ENCODE measurements around the gene KIFC1.

KIFC1 gene

DNA sequence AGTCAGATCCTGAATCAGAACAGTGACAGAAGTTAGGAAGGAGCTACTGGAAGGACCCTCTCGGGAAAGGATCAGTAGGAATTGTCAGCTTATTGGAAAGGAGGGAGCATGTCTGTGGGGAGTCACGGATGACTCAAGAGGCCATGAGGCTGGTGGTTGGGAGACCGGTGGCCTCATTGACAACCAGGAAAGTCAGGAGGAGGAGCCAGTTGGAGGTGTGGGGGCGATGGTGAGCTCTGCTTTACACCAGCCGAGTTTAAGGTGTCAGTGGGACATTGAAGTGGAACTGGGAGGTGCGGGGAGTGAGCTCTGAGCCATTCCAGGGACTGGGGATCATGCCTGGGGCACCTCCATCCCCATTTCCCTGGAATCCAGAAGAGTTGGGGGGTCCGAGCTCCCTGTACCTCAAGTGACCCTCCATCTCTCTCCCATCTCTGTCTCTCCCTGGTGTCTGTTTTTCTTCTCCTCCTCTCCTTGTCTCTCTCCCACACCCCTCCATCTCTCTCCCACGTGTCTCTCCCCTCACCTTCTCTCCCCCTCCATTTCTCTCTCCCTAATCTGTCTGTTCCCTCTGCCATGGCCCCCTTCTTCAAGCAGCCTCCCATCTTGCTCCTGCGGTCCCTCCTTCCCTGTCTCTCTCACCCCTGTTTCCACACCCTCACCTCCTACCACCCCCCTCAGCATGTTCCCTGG is 48.5 kb downstream of the KIFC1 start:
- in situ Hi-C loops (cut with HindIII; ENCODE audit: low sequenced_read_pairs), result no loop called here

DNA sequence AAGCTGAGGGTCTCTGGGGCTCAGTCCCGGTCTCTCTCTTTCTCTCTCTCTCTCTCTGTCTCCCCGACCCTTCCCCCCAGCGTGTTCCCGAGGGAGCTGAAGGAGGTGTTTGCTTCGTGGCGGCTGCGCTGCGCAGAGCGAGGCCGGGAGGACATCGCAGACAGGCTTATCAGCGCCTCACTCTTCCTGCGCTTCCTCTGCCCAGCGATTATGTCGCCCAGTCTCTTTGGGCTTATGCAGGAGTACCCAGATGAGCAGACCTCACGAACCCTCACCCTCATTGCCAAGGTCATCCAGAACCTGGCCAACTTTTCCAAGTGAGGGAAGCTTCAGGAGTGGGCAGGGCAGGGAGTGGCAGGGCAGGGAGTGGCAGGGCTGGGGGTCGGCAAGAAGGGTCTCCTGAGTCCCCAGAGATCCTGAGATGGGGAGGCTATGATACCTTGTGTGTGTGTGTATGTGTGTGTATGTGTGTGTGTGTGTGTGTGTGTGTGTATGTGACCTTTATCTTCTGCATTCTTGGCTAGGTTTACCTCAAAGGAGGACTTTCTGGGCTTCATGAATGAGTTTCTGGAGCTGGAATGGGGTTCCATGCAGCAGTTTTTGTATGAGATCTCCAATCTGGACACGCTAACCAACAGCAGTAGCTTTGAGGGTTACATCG is 49.2 kb downstream of the KIFC1 start:
- in situ Hi-C loops (cut with HindIII; ENCODE audit: low sequenced_read_pairs), result no loop called here

DNA sequence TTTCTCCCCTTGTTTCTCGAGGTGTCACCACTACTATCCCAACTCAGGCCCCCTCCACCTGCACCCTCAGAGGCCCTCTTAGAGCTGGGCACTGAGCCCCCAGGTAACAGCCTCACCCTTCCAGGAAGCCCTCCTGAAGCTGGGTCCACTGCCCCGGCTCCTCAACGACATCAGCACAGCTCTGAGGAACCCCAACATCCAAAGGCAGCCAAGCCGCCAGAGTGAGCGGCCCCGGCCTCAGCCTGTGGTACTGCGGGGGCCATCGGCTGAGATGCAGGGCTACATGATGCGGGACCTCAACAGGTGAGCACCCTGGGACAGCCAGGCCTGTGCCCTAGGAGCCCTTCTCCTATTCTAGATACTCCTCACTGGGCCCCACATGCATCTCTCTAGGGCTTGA is 49.8 kb downstream of the KIFC1 start:
- in situ Hi-C loops (cut with HindIII; ENCODE audit: low sequenced_read_pairs), result no loop called here

DNA sequence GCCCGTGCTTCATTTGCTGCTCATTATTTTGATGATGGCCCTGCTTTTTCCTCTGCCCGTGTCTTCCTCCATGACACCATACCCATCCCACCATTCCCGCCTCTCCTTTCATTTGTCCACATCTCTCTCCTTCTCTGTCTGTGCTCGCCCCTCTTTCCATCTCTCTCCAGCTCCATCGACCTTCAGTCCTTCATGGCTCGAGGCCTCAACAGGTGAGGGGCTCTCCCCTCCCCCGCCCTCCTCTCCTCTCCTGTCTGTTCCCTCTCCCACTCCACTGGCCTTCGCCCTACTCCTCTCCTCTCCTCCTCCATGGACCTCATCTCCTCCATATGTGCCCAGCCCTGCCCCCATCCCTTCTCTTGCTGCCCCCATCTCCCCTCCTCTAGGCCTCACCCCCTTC is 50.7 kb downstream of the KIFC1 start:
- in situ Hi-C loops (cut with HindIII; ENCODE audit: low sequenced_read_pairs), result no loop called here

DNA sequence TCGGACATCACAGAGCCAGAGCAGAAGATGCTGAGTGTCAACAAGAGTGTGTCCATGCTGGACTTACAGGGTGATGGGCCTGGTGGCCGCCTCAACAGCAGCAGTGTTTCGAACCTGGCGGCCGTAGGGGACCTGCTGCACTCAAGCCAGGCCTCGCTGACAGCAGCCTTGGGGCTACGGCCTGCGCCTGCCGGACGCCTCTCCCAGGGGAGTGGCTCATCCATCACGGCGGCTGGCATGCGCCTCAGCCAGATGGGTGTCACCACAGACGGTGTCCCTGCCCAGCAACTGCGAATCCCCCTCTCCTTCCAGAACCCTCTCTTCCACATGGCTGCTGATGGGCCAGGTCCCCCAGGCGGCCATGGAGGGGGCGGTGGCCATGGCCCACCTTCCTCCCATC is 51.4 kb downstream of the KIFC1 start:
- in situ Hi-C loops (cut with HindIII; ENCODE audit: low sequenced_read_pairs), result no loop called here

DNA sequence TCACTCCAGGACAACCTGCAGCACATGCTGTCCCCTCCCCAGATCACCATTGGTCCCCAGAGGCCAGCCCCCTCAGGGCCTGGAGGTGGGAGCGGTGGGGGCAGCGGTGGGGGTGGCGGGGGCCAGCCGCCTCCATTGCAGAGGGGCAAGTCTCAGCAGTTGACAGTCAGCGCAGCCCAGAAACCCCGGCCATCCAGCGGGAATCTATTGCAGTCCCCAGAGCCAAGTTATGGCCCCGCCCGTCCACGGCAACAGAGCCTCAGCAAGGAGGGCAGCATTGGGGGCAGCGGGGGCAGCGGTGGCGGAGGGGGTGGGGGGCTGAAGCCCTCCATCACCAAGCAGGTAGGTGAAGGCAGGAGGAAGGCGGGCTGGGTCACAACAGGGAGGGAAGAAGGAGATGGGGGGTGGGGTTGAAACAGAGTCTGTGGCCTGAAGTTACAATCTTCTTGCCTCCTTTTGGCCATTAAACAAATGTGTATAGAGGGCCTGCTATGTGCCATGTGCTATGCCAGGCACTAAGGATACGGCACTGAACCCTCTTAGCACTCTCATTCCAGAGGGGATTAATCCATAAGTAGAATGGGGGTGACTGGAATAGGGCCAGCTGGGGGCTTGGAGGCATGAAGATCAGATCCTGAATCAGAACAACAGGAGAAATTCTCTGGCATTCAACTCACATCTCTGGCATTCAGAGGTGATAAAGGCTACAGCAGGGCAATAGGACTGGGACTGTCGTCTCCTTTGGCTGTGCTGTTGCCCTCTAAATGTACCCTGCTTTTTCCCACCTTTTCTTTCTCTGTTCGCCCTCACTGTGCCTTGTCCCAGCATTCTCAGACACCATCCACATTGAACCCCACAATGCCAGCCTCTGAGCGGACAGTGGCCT is 52.2 kb downstream of the KIFC1 start:
- in situ Hi-C loops (cut with HindIII; ENCODE audit: low sequenced_read_pairs), result no loop called here

DNA sequence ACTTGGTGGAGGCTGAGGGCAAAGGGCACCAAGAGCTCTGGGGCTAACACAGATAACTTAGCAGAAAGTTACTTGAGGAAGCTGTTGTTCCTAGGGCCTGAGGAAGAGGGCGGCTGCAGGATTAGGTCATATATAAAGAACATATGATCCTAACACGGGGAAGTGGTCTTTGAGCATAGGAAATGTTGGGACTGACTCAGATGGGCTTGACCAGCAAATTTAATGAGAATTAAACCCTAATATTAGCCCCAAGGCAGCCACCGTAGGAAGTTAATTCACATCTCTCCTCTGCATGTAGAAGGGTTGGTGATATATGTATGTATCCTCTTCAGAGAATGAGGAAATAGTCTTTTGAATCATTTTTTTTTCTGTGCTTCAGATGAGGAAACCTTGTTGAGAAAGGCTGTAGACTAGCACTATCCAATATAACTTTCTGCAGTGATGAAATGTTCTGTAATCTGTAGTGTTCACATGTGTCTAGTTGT is 53.5 kb downstream of the KIFC1 start:
- in situ Hi-C loops (cut with HindIII; ENCODE audit: low sequenced_read_pairs), result no loop called here

DNA sequence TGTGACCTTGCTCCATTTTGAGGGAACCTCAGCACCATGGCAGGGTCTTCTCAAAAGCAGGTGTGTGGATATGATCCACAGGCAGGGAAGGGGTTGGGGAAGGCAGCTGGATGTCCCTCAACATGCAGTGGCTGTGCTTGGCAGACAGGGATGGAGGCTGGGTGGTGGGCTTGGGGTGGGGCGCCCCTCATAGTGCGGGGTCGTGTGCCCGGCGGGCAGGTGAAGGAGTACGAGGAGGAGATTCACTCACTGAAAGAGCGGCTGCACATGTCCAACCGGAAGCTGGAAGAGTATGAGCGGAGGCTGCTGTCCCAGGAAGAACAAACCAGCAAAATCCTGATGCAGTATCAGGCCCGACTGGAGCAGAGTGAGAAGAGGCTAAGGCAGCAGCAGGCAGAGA is 54.7 kb downstream of the KIFC1 start:
- in situ Hi-C loops (cut with HindIII; ENCODE audit: low sequenced_read_pairs), result no loop called here

DNA sequence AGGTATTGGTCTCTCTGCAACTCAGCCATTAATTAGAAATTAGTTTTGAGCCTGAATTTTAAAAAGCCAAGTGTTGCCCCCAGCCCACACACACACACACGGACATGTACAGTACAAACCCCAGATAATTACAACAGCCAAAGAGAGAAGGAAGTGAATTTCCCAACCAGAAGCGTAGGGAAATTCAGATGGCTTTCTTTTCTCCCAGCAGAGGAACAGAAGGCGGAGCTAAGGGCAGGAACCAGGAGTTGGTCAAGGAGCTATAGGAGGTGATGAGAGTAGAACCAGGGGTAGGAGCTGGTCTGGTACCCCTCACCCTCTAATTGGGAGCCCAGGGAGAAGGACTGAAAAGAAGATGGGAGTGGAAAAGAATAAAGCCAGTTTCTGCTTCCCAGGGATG is 58.8 kb downstream of the KIFC1 start:
- in situ Hi-C loops (cut with HindIII; ENCODE audit: low sequenced_read_pairs), result no loop called here

DNA sequence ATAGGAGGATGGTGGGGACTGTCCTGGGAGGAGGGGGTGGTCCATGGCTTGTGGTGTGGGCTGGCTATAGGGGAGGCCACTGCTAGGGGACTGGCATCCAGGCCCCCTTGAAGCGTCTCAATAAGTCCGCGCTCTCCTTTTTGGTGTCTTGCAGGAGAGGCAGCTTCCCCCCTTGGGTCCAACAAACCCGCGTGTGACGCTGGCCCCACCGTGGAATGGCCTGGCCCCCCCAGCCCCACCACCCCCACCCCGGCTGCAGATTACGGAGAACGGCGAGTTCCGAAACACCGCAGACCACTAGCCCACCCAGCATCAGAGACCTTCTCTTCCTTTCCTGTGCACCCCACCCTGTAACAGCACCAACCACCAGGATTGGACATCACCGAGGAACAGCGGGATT is 60.0 kb downstream of the KIFC1 start:
- in situ Hi-C loops (cut with HindIII; ENCODE audit: low sequenced_read_pairs), result no loop called here

DNA sequence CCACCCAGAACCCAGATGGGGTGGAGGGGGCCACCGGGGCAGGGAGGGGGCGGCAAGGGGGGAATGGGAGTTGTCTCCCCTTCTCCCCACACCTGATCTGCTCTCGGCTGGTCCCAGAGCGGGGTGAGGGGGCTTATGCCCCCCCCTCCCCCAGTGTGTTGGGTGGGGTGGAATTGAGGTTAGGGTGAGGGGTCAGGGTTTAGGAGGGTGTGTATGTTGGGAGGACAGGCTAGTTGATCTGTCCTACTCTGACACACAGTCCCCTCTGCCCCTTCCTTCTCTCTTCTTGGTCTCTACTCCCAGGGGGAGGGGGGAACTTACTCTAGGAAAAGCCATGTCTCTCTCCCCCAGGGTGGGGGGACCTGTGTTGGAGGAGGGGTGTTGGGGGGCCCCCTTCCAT is 60.9 kb downstream of the KIFC1 start:
- in situ Hi-C loops (cut with HindIII; ENCODE audit: low sequenced_read_pairs), result no loop called here

DNA sequence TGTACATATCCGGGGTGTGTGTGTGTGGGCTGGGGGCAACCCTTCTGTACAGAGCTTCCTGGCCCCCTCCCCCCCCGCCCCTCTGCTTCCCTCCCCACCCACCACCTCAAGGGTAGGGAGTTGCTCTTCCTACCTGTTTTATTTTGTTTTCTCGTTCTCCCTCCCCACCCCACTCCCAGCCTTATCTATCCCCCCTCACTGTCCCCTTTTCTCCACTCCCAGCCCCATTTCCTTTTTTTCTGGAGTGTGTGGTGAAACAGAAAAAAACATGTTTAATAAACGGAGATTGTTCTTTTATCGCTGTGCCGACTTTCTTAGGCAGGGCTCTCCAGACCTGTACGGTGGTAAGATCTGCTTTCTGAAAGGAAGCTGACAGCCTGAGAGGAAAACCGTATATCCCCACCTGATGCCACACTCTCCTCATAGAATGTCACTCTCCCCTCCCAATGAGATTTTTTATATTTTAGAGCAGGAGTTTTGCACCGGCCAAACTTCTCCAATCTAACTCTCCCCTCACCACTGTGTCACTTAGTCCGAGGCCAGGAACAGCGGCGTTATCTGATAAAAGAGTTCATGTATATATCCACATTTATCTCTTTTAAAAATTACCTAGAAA is 61.9 kb downstream of the KIFC1 start:
- in situ Hi-C loops (cut with HindIII; ENCODE audit: low sequenced_read_pairs), result no loop called here

DNA sequence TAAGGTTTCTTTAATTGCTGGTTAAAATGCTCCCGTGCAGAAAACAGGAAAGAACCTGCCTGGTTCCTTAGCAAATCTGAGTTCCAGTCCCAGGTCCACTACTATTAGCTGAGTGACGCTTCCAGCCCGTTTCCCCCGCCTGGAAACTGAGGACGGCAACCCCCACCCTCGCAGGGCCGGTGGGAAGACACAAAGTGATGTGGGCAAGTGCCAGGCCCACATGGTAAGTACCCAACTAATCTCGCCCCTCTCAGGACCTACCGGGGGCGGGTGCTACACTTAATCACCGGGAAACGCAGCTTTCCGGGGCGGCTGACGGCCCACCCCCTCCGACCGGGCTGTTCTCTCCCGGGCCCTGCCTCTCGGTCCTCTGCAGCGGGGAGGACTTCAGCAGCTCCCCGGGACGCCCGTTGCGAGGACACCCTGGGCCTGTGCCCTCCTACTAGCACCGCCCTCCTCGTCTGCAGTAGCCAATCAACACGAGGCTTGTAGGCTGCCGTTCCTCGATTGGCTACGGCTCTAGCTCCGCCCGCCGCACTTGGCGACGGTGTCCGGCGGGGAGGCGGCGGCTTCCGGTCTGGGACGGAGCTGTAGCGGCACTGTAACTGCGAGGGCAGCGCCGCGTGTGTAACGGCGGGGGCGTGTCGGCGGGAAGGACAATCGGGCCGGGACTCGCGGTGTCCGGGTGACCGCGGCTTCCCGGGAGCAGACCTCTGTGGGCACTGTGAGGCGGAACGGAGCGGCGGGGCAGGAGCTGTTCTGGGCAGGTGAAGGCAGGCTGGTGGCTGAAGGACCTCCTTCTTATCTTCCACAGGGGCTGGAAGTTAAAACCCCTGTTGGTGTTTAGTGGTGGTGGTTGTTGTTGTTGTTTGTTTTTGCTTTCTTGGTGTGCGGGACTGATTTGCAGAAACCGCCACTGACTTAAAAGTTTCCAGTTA is 62.7 kb downstream of the KIFC1 start, which contains the start of gene ZBTB9:
ZBTB9 (plus strand) TSS at position 568 of the 938 bp plus-strand sequence. CDS start 525 bp downstream, outside the sequence.
- in situ Hi-C loops (cut with HindIII; ENCODE audit: low sequenced_read_pairs), result no loop called here

DNA sequence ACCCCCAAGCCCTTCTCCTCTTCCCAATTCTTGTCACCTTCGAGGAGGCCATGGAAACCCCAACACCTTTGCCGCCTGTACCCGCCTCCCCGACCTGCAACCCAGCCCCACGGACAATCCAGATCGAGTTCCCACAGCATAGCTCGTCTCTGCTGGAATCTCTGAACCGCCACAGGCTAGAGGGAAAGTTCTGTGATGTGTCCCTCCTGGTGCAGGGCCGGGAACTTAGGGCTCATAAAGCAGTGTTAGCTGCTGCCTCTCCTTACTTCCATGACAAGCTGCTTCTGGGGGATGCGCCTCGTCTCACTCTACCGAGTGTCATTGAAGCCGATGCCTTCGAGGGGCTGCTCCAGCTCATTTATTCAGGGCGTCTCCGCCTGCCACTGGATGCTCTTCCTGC is 63.4 kb downstream of the KIFC1 start:
- in situ Hi-C loops (cut with HindIII; ENCODE audit: low sequenced_read_pairs), result no loop called here

DNA sequence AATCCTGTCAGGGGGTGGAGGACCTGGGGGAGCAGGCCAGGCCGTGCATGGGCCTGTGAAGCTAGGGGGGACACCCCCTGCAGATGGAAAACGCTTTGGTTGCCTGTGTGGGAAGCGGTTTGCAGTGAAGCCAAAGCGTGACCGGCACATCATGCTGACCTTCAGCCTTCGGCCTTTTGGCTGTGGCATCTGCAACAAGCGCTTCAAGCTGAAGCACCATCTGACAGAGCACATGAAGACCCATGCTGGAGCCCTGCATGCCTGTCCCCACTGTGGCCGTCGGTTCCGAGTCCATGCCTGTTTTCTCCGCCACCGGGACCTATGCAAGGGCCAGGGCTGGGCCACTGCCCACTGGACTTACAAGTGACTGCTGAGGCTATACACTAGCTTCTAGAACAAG is 64.5 kb downstream of the KIFC1 start:
- in situ Hi-C loops (cut with HindIII; ENCODE audit: low sequenced_read_pairs), result no loop called here

DNA sequence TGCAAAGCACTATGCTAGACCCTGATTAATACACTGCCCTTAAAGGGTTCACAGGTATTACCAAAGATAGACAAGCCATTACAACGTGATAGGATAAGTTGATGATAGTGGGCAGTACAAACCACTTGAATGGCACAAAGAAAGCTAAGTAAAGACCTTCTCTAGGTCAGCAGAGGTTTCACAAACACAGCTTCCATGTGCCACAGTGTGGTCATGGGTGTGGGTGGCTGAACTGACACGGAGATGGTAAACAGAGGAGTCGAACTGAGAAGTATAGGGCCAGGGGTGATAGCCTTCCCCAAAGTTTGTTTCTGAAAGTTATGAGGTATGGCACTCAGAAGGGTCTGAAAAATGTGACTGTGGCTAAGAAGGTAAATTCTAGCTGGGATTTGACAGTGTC is 67.1 kb downstream of the KIFC1 start:
- in situ Hi-C loops (cut with HindIII; ENCODE audit: low sequenced_read_pairs), result no loop called here

DNA sequence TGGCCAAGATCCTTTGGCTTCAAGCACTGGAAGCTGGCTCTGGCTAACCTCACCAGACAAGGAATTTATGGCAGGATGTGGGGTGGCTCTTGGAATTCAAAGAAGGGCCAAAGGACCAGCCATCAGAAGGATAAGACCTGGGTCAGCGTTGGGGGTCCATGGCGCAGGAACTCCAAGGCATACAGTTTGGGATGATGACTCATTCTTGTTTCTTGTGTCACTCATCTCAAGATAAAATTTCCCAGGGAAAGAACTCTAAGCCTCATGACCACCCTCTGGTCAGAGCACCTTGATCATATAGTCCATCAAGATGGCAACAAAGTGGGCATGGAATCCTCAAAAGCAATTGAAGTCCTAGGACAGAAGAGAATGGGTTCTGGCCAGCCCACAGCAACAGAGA is 67.6 kb downstream of the KIFC1 start:
- in situ Hi-C loops (cut with HindIII; ENCODE audit: low sequenced_read_pairs), result no loop called here
